Kidney epithelial cell (primary cell): ENCODE data around the gene DOCK1. TPM values are rescaled to one million over a fixed set of nuclear protein-coding genes. Genes with fewer than 3 reads are reported as not detected.
"Not testable (repeated sequence)": the region's sequence is repeated elsewhere in the genome, so short reads cannot be mapped to it uniquely, and the experiment has no call there.

ENCODE experiments used
- DNase-seq: peaks from one replicate; pipeline ENCODE4 v3.0.0-alpha.2; 2010; ENCODE audit warnings: low read depth
- H3K27me3 ChIP-seq: 2 replicates; pipeline ENCODE4 v1.6.0; 2011; ENCODE audit warnings: low read length; ENCODE audit not compliant: control insufficient read depth, insufficient read depth
- H3K36me3 ChIP-seq: 2 replicates; pipeline ENCODE4 v1.5.1; 2011; ENCODE audit warnings: low read length; ENCODE audit not compliant: control insufficient read depth, insufficient read depth
- H3K4me3 ChIP-seq: 2 replicates; pipeline ENCODE4 v1.5.1; 2011; ENCODE audit warnings: low read depth, mild to moderate bottlenecking, control low read depth, low read length
- total RNA-seq: library from RNA; depleted of rRNA; stranded (reverse); fragments of >200 nt; gene quantifications from 2 replicates; pipeline ENCODE4 v1.2.3, GENCODE V29; 2015
- TF ChIP-seq, protein P1 (sequence below): IDR thresholded peaks from 2 replicates; pipeline ENCODE4 v1.5.1; 2011; ENCODE audit warnings: mild to moderate bottlenecking, moderate library complexity, low read length, control low read depth, inconsistent platforms; ENCODE audit not compliant: insufficient read depth, poor library complexity, severe bottlenecking

The DOCK1 gene
- total RNA-seq, 1 donor from 2014 or later, result 39.5 TPM

DNA sequence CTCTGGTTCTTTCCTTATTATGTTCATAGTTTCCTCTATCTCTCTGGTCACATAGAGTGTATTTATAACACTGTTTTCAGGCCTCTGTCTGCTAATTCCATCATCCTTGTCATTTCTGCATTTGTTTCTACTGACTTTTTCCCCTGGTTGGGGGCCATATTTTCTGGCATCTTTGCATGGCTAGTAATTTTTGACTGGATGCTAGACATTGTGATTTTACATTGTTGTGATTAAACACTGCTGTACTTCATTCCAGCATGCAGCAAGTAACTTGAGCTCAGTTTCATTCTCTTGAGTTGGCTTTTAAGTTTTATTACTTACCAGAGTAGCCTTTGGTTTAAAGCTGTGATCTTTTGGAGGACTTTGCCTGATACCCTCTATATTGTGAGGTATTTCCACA, 6.8 kb upstream of the DOCK1 start:
- TF ChIP-seq, protein P1, sequence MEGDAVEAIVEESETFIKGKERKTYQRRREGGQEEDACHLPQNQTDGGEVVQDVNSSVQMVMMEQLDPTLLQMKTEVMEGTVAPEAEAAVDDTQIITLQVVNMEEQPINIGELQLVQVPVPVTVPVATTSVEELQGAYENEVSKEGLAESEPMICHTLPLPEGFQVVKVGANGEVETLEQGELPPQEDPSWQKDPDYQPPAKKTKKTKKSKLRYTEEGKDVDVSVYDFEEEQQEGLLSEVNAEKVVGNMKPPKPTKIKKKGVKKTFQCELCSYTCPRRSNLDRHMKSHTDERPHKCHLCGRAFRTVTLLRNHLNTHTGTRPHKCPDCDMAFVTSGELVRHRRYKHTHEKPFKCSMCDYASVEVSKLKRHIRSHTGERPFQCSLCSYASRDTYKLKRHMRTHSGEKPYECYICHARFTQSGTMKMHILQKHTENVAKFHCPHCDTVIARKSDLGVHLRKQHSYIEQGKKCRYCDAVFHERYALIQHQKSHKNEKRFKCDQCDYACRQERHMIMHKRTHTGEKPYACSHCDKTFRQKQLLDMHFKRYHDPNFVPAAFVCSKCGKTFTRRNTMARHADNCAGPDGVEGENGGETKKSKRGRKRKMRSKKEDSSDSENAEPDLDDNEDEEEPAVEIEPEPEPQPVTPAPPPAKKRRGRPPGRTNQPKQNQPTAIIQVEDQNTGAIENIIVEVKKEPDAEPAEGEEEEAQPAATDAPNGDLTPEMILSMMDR, result no peak
- Histone ChIP-seq H3K36me3 (no peaks in the 10 kb centered on the region), H3K4me3 (no peak overlapping the region), H3K27me3 (no peaks in the 10 kb centered on the region)
- no peak for DNase-seq

DNA sequence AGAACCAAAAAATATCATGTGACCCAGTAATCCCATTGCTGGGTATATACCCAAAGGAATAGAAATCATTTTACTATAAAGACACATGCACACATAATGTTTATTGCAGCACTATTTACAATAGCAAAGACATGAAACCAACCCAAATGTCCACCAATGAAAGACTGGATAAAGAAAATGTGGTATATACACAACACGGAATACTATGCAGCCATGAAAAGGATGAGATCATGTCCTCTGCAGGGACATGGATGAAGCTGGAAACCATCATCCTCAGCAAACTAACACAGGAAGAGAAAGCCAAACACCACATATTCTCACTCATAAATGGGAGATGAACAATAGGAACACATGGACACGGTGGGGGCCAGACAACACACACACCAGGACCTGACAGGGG, 5.7 kb upstream of the DOCK1 start:
- not testable (repeated sequence) for DNase-seq, H3K4me3 ChIP-seq, H3K27me3 ChIP-seq, H3K36me3 ChIP-seq

DNA sequence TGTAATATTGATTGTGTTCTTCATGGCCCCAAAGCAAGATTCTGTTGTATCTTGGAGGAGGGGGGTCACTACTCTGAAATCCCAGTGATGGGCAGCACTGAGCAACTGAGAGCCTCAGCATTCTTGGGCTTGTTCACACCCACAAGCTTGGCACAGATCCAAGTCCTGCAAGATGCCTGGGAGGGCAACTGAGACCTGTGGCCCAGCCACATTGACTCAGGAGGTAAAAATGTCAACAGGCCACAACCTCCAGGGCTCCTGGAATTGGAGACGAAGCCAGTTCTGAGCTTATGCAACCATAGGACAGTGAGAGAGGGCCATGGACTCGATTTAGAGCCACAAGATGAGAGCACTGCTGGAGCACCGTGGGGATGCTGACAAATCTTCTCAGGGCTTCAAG, 3.1 kb upstream of the DOCK1 start:
- Histone ChIP-seq H3K27me3 (no peaks in the 10 kb centered on the region), H3K36me3 (no peaks in the 10 kb centered on the region), H3K4me3 (no peak overlapping the region)
- peak; percentile 75 for DNase-seq
- TF ChIP-seq, protein P1, result peak; percentile 32

DNA sequence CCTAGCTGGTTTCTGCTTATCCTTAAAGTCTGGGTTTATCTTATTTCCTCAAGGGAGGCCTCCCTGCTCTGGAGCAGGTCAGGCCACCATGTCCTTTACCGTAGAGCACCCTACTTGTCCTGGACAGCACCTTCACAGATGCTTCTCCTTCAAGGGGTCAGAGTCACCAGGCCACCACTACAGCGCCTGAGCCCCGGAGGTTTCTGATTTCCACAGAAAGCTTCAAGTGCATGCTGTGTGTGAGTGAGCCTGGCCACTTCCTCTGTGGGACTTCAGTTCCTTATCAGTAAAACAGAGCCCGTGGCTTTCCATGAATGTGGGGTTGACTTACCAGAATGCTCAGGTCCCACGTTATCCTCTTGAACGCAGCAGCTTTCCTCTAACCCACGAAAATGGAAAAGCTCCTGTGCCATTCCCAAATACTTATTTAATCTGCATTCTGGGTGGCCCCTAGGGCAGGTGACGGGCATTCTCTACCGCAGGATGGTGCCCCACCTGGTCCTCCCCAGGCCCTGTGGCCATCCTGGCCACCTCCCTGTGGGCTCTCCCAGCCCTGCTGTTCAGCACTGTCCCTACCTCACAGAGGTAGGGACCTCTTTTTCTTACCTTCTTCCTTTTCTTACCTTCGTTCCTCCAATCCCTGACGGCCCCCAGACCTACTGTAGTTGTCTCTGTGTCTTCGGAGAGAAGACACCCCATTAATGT, 1.4 kb upstream of the DOCK1 start:
- Histone ChIP-seq H3K36me3 (no peaks in the 10 kb centered on the region), H3K27me3 (no peaks in the 10 kb centered on the region), H3K4me3 (no peak overlapping the region)
- TF ChIP-seq, protein P1, result no peak
- no peak for DNase-seq

DNA sequence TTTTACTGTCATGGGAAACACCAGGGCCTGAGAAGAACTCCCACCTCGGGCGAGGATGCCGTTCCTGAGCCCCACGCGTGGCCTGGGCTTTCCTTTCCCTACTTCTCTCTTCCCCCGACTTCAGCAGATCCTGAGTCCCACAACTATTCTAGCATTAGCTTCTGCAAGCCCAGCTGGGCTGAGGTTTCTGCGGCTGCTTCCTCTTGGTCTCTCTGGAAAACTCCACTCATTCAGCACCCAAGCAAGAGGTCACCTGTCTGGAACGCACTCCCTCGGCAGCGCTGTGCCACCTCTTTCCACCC, 761 bp upstream of the DOCK1 start:
- Histone ChIP-seq H3K36me3 (no peaks in the 10 kb centered on the region), H3K27me3 (no peaks in the 10 kb centered on the region), H3K4me3 (peak overlapping the region; percentile 71)
- no peak for DNase-seq
- TF ChIP-seq, protein P1, result no peak

DNA sequence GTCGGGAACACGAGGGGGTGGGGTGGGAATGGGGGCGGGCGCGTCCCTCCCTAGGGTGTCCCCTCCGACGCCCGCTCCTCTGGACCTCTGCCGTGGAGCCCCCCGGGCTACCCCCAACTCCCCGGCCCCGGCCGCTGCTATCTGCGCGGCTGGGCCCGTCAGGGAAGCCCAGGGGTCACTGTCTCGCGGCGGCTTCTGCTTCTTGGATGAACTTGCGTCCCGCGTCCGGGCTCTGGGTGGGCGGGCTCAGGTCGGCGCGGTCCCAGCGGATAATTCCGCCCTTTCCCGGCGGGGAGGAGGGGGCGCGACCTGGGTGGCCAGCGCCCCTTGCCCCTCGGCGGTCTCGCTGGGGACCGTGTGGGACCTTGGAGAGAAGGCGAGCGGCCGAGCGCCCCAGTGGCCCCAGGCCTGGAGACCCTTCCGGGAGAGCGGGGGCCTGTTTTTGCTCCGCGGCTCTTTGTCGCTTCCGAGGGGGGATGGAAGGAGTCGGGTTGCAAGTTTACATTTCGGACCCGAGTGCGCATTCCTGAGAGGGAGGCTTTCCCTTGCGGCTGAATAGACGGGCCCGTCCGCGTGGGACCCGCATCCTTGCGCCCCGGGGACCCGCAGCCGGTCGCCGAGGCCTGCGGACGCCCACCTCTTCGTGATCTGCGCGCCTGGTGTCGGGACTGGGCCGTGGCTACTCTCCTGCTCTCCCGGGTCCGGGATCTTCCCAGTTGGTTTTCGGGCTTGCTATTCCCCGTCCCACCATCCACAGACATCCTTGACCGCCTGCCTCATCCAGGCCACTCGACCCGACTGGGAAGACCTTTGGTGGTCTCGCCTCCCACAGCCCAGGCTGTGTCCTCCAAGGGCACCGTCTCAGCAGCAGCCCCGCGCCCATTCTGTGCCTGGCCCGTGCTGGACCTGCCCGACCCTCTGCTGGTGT, 812 bp downstream of the DOCK1 start:
- TF ChIP-seq, protein P1, result no peak
- Histone ChIP-seq H3K36me3 (no peaks in the 10 kb centered on the region), H3K4me3 (peak overlapping the region; percentile 71), H3K27me3 (no peaks in the 10 kb centered on the region)
- DNase-seq, result no peak
